ENCODE results near the gene A4GALT. TPM values are rescaled to one million over a fixed set of nuclear protein-coding genes. Genes with fewer than 3 reads are reported as not detected.
A peak's percentile ranks its signal among the peaks of the same experiment; 100 is the strongest.
"Not testable (repeated sequence)": the region's sequence is repeated elsewhere in the genome, so short reads cannot be mapped to it uniquely, and the experiment has no call there.

A4GALT gene
- total RNA-seq, 2 donors from 2014 or later: 34.7 to 40.0 TPM

GRCh38 chr22:42679691-42680090, 41.0 kb downstream of the A4GALT start:
- WGBS: 90% methylated on average over 4 of the region's 4 CpGs
- Histone ChIP-seq H3K4me1 (replicated peaks) (peaks cover 11% of the 10 kb centered on the region), H3K4me3 (no peak overlapping the region), H3K36me3 (no peaks in the 10 kb centered on the region), H3K27me3 (replicated peaks; ENCODE audit: insufficient read depth) (no peaks in the 10 kb centered on the region), H3K27ac (no peak overlapping the region), H3K9me3 (no peaks in the 10 kb centered on the region)
- intact Hi-C loops (cut with DNase I): no loop called here
- no peak for TF ChIP-seq POLR2A (IDR thresholded peaks at IDR 0.05)
- no peak for TF ChIP-seq POLR2AphosphoS5 (IDR thresholded peaks at IDR 0.05)
- no peak for TF ChIP-seq CTCF (IDR thresholded peaks at IDR 0.05)
- no peak for DNase-seq (ENCODE audit: low spot score)

- H3K4me1 ChIP-seq (replicated peaks): peaks cover 11% of the 10 kb centered on the region
- no peak overlapping the region for H3K27ac ChIP-seq
- no peak for DNase-seq (ENCODE audit: low spot score)
- intact Hi-C loops (cut with DNase I): no loop called here
- H3K27me3 ChIP-seq (replicated peaks; ENCODE audit: insufficient read depth): no peaks in the 10 kb centered on the region
- H3K4me3 ChIP-seq: no peak overlapping the region
- H3K36me3 ChIP-seq: no peaks in the 10 kb centered on the region
- no peaks in the 10 kb centered on the region for H3K9me3 ChIP-seq
- TF ChIP-seq POLR2A (IDR thresholded peaks at IDR 0.05) (no peak), POLR2AphosphoS5 (IDR thresholded peaks at IDR 0.05) (no peak), CTCF (IDR thresholded peaks at IDR 0.05) (no peak)
- WGBS: 93% methylated on average over 1 of the region's 1 CpG
Measured at GRCh38 chr22:42678894-42679293, 41.8 kb downstream of the A4GALT start.

- peaks cover 11% of the 10 kb centered on the region for H3K4me1 ChIP-seq (replicated peaks)
- H3K9me3 ChIP-seq; H3K4me3 ChIP-seq; H3K27ac ChIP-seq; intact Hi-C loops (cut with DNase I); H3K27me3 ChIP-seq (replicated peaks; ENCODE audit: insufficient read depth); H3K36me3 ChIP-seq; DNase-seq (ENCODE audit: low spot score): not testable (repeated sequence)
- WGBS: 86% methylated on average over 4 of the region's 4 CpGs
Measured at GRCh38 chr22:42677936-42678335, 42.7 kb downstream of the A4GALT start.

GRCh38 chr22:42676059-42676607, 44.5 kb downstream of the A4GALT start:
- no peak for DNase-seq (ENCODE audit: low spot score)
- no peaks in the 10 kb centered on the region for H3K36me3 ChIP-seq
- H3K27me3 ChIP-seq (replicated peaks; ENCODE audit: insufficient read depth): no peaks in the 10 kb centered on the region
- no peak overlapping the region for H3K4me3 ChIP-seq
- no peaks in the 10 kb centered on the region for H3K9me3 ChIP-seq
- TF ChIP-seq POLR2AphosphoS5 (IDR thresholded peaks at IDR 0.05): peak; percentile 49
- no peak for TF ChIP-seq POLR2A (IDR thresholded peaks at IDR 0.05)
- no peak for TF ChIP-seq CTCF (IDR thresholded peaks at IDR 0.05)
- H3K4me1 ChIP-seq (replicated peaks): peaks cover 6% of the 10 kb centered on the region
- peak overlapping the region; percentile 73 to 76 for H3K27ac ChIP-seq
- intact Hi-C loops (cut with DNase I): no loop called here
- WGBS: 18% methylated on average over 7 of the region's 7 CpGs

GRCh38 chr22:42673898-42674401, 46.7 kb downstream of the A4GALT start:
- H3K27ac ChIP-seq: peak overlapping the region in 1 of 2 donors; percentile 13
- no peaks in the 10 kb centered on the region for H3K9me3 ChIP-seq
- DNase-seq (ENCODE audit: low spot score): no peak
- H3K4me3 ChIP-seq: no peak overlapping the region
- TF ChIP-seq POLR2A (IDR thresholded peaks at IDR 0.05) (no peak), POLR2AphosphoS5 (IDR thresholded peaks at IDR 0.05) (peak; percentile 50), CTCF (IDR thresholded peaks at IDR 0.05) (no peak)
- H3K4me1 ChIP-seq (replicated peaks): peaks cover 6% of the 10 kb centered on the region
- no peaks in the 10 kb centered on the region for H3K27me3 ChIP-seq (replicated peaks; ENCODE audit: insufficient read depth)
- no peaks in the 10 kb centered on the region for H3K36me3 ChIP-seq
- 11% methylated on average over 2 of the region's 2 CpGs for WGBS
- intact Hi-C loops (cut with DNase I): no loop called here

GRCh38 chr22:42673071-42673470, 47.6 kb downstream of the A4GALT start:
- 96% methylated on average over 13 of the region's 13 CpGs for WGBS
- H3K36me3 ChIP-seq; H3K27me3 ChIP-seq (replicated peaks; ENCODE audit: insufficient read depth); H3K27ac ChIP-seq; H3K4me3 ChIP-seq; intact Hi-C loops (cut with DNase I); H3K4me1 ChIP-seq (replicated peaks); DNase-seq (ENCODE audit: low spot score); H3K9me3 ChIP-seq: not testable (repeated sequence)
